Adrenal gland (tissue), 12 donors: Measurements from ENCODE around the gene RFPL4A. TPM values are rescaled to one million over a fixed set of nuclear protein-coding genes. Genes with fewer than 3 reads are reported as not detected.

Experiments used
- DNase-seq, 7 donors: peaks; one replicate each; pipeline ENCODE4 v3.0.0-alpha.2; 2019 to 2020
- H3K27ac ChIP-seq, 5 donors: fragments of 200-600 bp; sonication (generic) in 4 of 5; 1 replicate in 3 of 5; 2 replicates in 2 of 5; pipeline versions ENCODE4 v1.5.1 to v1.8.0; 2016 to 2020; ENCODE audit warnings: mild to moderate bottlenecking in 1 of 5
- H3K27me3 ChIP-seq: fragments of 200-600 bp; 2 replicates; pipeline ENCODE4 v1.8.0; 2021
- H3K36me3 ChIP-seq, 2 donors: fragments of 200-600 bp; replicated peaks in 1 of 2; 1 replicate in 1 of 2; 2 replicates in 1 of 2; pipeline versions ENCODE4 v1.5.1 to v1.8.0; 2018 to 2022
- H3K4me1 ChIP-seq, 2 donors: fragments of 200-600 bp; replicated peaks in 1 of 2; 1 replicate in 1 of 2; 2 replicates in 1 of 2; pipeline versions ENCODE4 v1.5.1 to v1.8.0; 2018 to 2021
- H3K4me3 ChIP-seq, 4 donors: fragments of 200-600 bp; sonication (generic) in 3 of 4; one replicate each; pipeline ENCODE4 v1.5.1; 2016 to 2018
- H3K9me3 ChIP-seq, 3 donors: fragments of 200-600 bp; sonication (generic) in 1 of 3; replicated peaks in 1 of 3; 1 replicate in 2 of 3; 2 replicates in 1 of 3; pipeline versions ENCODE4 v1.5.1 to v1.8.0; 2016 to 2021
- CTCF ChIP-seq, 6 experiments: fragments of 450-650 bp in 4 of 6; fragments of 200-600 bp in 2 of 6; sonication (generic) in 1 of 6; IDR thresholded peaks; 1 replicate in 5 of 6; 2 replicates in 1 of 6; pipeline versions ENCODE4 v1.5.1 to v1.8.0; 2016 to 2021; ENCODE audit warnings: antibody characterized with exemption in 6 of 6, mild to moderate bottlenecking in 2 of 6, moderate library complexity in 1 of 6
- POLR2A ChIP-seq, 2 donors: fragments of 450-650 bp; IDR thresholded peaks; one replicate each; pipeline ENCODE4 v1.6.1; 2017; ENCODE audit warnings: antibody characterized with exemption in 2 of 2, mild to moderate bottlenecking in 2 of 2, moderate library complexity in 1 of 2
- WGBS, 4 donors: extraction: QIAGEN DNeasy Blood & Tissue Kit in 2 of 4; methylation state at CpG; one replicate each; pipeline versions ENCODE4 v1.1.5 to v1.1.7; 2013 to 2017; 5-methylcytosine and 5-hydroxymethylcytosine counted together
- intact Hi-C, 2 donors: fragments of 100-400 bp; cut with DNase I; formaldehyde crosslinking; loops; one replicate each; pipeline versions ENCODE4 v1.14.1 to v1.15.0; 2022 to 2023
- polyA plus RNA-seq, 3 donors: library from polyadenylated mRNA; stranded (reverse); fragments of 200-250 nt in 2 of 3; fragments of 350-450 nt in 1 of 3; fragmentation: Illumina TruSeq in 1 of 3; extraction: RNeasy Lipid Tissue Mini Kit (QIAGEN cat#74804) in 1 of 3; gene quantifications; one replicate each; pipeline ENCODE4 v1.2.3, GENCODE V29; 2013 to 2014
- total RNA-seq, 9 donors: library from RNA; depleted of rRNA in 4 of 9; stranded (reverse); fragments of >200 nt in 4 of 9; fragments of 120-200 nt in 1 of 9; fragmentation: NEBNext Ultra II Directional in 1 of 9; extraction: Animal tissue kit (Norgen Biotek cat#: 25700) in 1 of 9; gene quantifications; one replicate each; pipeline versions ENCODE4 v1.1.0 to v1.2.4, GENCODE V29; 2013 to 2023
- donor health status: healthy with polysubstance abuse.
- donor health status: Bipolar disorder and iron deficiency.
- donor health status: DM: yes; HTN: yes; CAD: no.
- donor health status: DM: no; HTN: no; CAD: no.
- donor health status: DM: no; HTN: no; CAD: no.
- donor health status: DM: yes; HTN: yes; CAD: no.

The RFPL4A gene
- total and polyA plus RNA-seq, 12 donors, result 0.28 TPM; not detected in 11

- no peak for DNase-seq
- H3K27ac ChIP-seq, result no peak overlapping the region
- H3K36me3 ChIP-seq, result no peaks in the 10 kb centered on the region
- WGBS, 4 donors, result 50 to 55% (median 51%) methylated on average over 7 of the region's 7 CpGs
- no peaks in the 10 kb centered on the region for H3K9me3 ChIP-seq
- H3K4me3 ChIP-seq, result no peak overlapping the region
- TF ChIP-seq POLR2A (IDR thresholded peaks at IDR 0.05), result no peak
- no peak for TF ChIP-seq CTCF (IDR thresholded peaks at IDR 0.05)
- intact Hi-C loops, result no loop called here
- no peaks in the 10 kb centered on the region for H3K27me3 ChIP-seq
- no peaks in the 10 kb centered on the region for H3K4me1 ChIP-seq
Measured at GRCh38 chr19:55812449-55812848, 53.6 kb downstream of the RFPL4A start.

Other genes starting within 250 kb of the RFPL4A start
- not detected for gene SBK2, start 222.0 kb upstream of the RFPL4A start, total RNA-seq
- not detected for gene SBK2, start 222.0 kb upstream of the RFPL4A start, polyA plus RNA-seq
- under 1 TPM in 2 of 9 donors, not detected in 7; 0.18 to 0.68 TPM for gene SBK3, start 213.6 kb upstream of the RFPL4A start, total RNA-seq
- under 1 TPM in 1 of 3 donors, not detected in 2; 0.10 TPM for gene SBK3, start 213.6 kb upstream of the RFPL4A start, polyA plus RNA-seq
- gene ZNF579, start 178.2 kb upstream of the RFPL4A start, total RNA-seq, result 10 to 100 TPM in 2 of 9 donors, 1 to 10 TPM in 7; 2.1 to 15.8 (median 7.9) TPM
- gene ZNF579, start 178.2 kb upstream of the RFPL4A start, polyA plus RNA-seq, result 10 to 100 TPM in 2 of 3 donors, 1 to 10 TPM in 1; 2.8 to 27.1 (median 12.2) TPM
- gene FIZ1, start 159.6 kb upstream of the RFPL4A start, total RNA-seq, result 10 to 100 TPM in 4 of 9 donors, 1 to 10 TPM in 5; 4.4 to 19.7 (median 9.2) TPM
- gene FIZ1, start 159.6 kb upstream of the RFPL4A start, polyA plus RNA-seq, result 10 to 100 TPM in 2 of 3 donors, 1 to 10 TPM in 1; 6.3 to 19.6 (median 15.2) TPM
- gene ZNF524, start 158.8 kb upstream of the RFPL4A start, total RNA-seq, result 10 to 100 TPM in 8 of 9 donors, 1 to 10 TPM in 1; 7.7 to 83.7 (median 24.6) TPM
- gene ZNF524, start 158.8 kb upstream of the RFPL4A start, polyA plus RNA-seq, result 10 to 100 TPM in 2 of 3 donors, under 1 TPM in 1; 0.93 to 57.6 (median 57.1) TPM
- 10 to 100 TPM in 5 of 9 donors, 1 to 10 TPM in 3, under 1 TPM in 1; 0.72 to 19.6 (median 10.3) TPM for gene ZNF865, start 153.4 kb upstream of the RFPL4A start, total RNA-seq
- 10 to 100 TPM in 2 of 3 donors, 1 to 10 TPM in 1; 2.0 to 24.7 (median 11.7) TPM for gene ZNF865, start 153.4 kb upstream of the RFPL4A start, polyA plus RNA-seq
- 10 to 100 TPM in 3 of 9 donors, 1 to 10 TPM in 6; 5.4 to 16.3 (median 9.7) TPM for gene ZNF784, start 134.5 kb upstream of the RFPL4A start, total RNA-seq
- 10 to 100 TPM in 1 of 3 donors, 1 to 10 TPM in 2; 3.5 to 13.6 (median 8.3) TPM for gene ZNF784, start 134.5 kb upstream of the RFPL4A start, polyA plus RNA-seq
- gene ZNF580, start 118.1 kb upstream of the RFPL4A start, total RNA-seq, result 10 to 100 TPM in 8 of 9 donors, 1 to 10 TPM in 1; 8.0 to 68.7 (median 42.0) TPM
- 100 to 1,000 TPM in 1 of 3 donors, 10 to 100 TPM in 2; 16.6 to 101 (median 97.5) TPM for gene ZNF580, start 118.1 kb upstream of the RFPL4A start, polyA plus RNA-seq
- 10 to 100 TPM; 11.2 to 55.7 (median 22.7) TPM for gene ZNF581, start 115.4 kb upstream of the RFPL4A start, total RNA-seq
- gene ZNF581, start 115.4 kb upstream of the RFPL4A start, polyA plus RNA-seq, result 10 to 100 TPM in 2 of 3 donors, 1 to 10 TPM in 1; 8.7 to 23.3 (median 22.4) TPM
- gene CCDC106, start 110.9 kb upstream of the RFPL4A start, total RNA-seq, result 10 to 100 TPM; 21.7 to 42.8 (median 27.3) TPM
- gene CCDC106, start 110.9 kb upstream of the RFPL4A start, polyA plus RNA-seq, result 10 to 100 TPM; 14.8 to 63.8 (median 42.8) TPM
- gene U2AF2, start 104.1 kb upstream of the RFPL4A start, total RNA-seq, result 100 to 1,000 TPM in 6 of 9 donors, 10 to 100 TPM in 3; 76.0 to 178 (median 119) TPM
- gene U2AF2, start 104.1 kb upstream of the RFPL4A start, polyA plus RNA-seq, result 100 to 1,000 TPM in 1 of 3 donors, 10 to 100 TPM in 2; 58.9 to 243 (median 85.3) TPM
- 100 to 1,000 TPM in 8 of 9 donors, 10 to 100 TPM in 1; 20.1 to 235 (median 162) TPM for gene EPN1, start 83.9 kb upstream of the RFPL4A start, total RNA-seq
- gene EPN1, start 83.9 kb upstream of the RFPL4A start, polyA plus RNA-seq, result 100 to 1,000 TPM in 1 of 3 donors, 10 to 100 TPM in 2; 27.8 to 151 (median 77.1) TPM
- gene NLRP9, start 20.7 kb upstream of the RFPL4A start, total RNA-seq, result not detected
- gene NLRP9, start 20.7 kb upstream of the RFPL4A start, polyA plus RNA-seq, result not detected
- gene RFPL4AL1, start 10.0 kb downstream of the RFPL4A start, total RNA-seq, result not detected
- not detected for gene RFPL4AL1, start 10.0 kb downstream of the RFPL4A start, polyA plus RNA-seq
- gene NLRP11, start 72.9 kb downstream of the RFPL4A start, total RNA-seq, result under 1 TPM in 2 of 9 donors, not detected in 7; 0.06 to 0.11 TPM
- gene NLRP11, start 72.9 kb downstream of the RFPL4A start, polyA plus RNA-seq, result not detected
- not detected for gene NLRP4, start 77.4 kb downstream of the RFPL4A start, total RNA-seq
- gene NLRP4, start 77.4 kb downstream of the RFPL4A start, polyA plus RNA-seq, result not detected
- gene NLRP13, start 173.2 kb downstream of the RFPL4A start, total RNA-seq, result not detected
- gene NLRP13, start 173.2 kb downstream of the RFPL4A start, polyA plus RNA-seq, result not detected
- not detected for gene NLRP8, start 188.7 kb downstream of the RFPL4A start, total RNA-seq
- gene NLRP8, start 188.7 kb downstream of the RFPL4A start, polyA plus RNA-seq, result not detected
- not detected for gene NLRP5, start 227.7 kb downstream of the RFPL4A start, total RNA-seq
- gene NLRP5, start 227.7 kb downstream of the RFPL4A start, polyA plus RNA-seq, result not detected